Ramos (cell line): ENCODE data around the gene DPT.

ENCODE experiments used
- in situ Hi-C: fragments of 300-500 bp; cut with MboI; formaldehyde crosslinking; loops from one replicate; pipeline ENCODE4 v1.14.3; 2022; ENCODE audit warnings: low sequenced_read_pairs; ENCODE audit not compliant: unreplicated experiment

DPT gene

GRCh38 chr1:168673974-168674683, 54.9 kb downstream of the DPT start:
- in situ Hi-C loops, result no loop called here

DNA sequence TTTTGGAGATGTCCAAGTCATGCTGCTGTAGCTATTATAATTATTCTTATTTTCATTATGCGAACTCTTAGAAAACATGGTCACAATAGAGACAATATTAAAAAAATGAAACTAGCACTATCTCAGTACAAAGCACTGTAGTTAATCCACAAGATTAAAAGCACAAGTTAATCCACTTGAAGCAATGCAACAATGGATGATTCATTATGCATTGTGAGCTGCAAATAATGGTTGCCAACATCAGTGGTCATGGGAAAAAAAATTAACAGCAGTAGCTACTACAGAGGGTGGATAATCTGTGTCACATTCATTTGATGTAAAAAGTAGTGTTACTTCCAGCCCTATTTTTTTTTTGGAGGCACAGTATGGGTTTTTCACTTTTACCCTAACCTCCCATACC, 56.7 kb downstream of the DPT start:
- in situ Hi-C loops, result no loop called here

DNA sequence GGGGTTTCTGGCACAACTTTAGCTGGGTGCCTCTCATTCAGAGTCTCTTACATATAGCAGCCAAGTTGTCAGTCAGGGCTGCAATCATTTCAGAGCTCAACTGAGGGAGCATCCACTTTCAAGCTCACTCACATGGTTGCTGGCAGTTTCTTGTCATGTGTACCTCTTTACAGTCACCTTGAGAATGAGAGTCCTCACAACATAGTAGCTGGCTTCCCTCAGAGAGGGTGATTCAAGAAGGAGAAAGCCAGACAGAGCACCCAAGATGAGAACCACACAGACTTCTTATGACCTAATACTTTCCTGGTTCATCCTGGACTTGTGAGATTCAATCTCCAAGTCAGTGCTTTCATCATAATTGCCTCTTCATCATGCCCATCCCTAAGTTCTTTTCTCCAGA, 57.2 kb downstream of the DPT start:
- in situ Hi-C loops, result no loop called here

GRCh38 chr1:168665975-168666374, 63.0 kb downstream of the DPT start:
- in situ Hi-C loops, result no loop called here

- in situ Hi-C loops, result no loop called here
Measured at GRCh38 chr1:168664069-168664834, 64.8 kb downstream of the DPT start.

GRCh38 chr1:168656485-168656884, 72.5 kb downstream of the DPT start:
- in situ Hi-C loops, result no loop called here

GRCh38 chr1:168654198-168654915, 74.6 kb downstream of the DPT start:
- in situ Hi-C loops, result no loop called here

GRCh38 chr1:168653567-168653966, 75.4 kb downstream of the DPT start:
- in situ Hi-C loops, result no loop called here

GRCh38 chr1:168645721-168646120, 83.3 kb downstream of the DPT start:
- in situ Hi-C loops, result no loop called here
